Hematopoietic multipotent progenitor cell (in vitro differentiated cells): Measurements from ENCODE around the gene HPS1. TPM values are rescaled to one million over a fixed set of nuclear protein-coding genes. Genes with fewer than 3 reads are reported as not detected.
A peak's percentile ranks its signal among the peaks of the same experiment; 100 is the strongest.

ENCODE experiments used
- DNase-seq, 3 donors: peaks; one replicate each; pipeline ENCODE4 v3.0.0-alpha.2; 2011 to 2015; ENCODE audit warnings: low read depth in 2 of 3, low spot score in 2 of 3
- total RNA-seq: library from RNA; depleted of rRNA; stranded (reverse); fragments of >200 nt; gene quantifications from one replicate; pipeline ENCODE4 v1.2.3, GENCODE V29; 2012

HPS1 gene
- total RNA-seq, 1 donor: 50.1 TPM

- no peak for DNase-seq
Observed at GRCh38 chr10:98416606-98417388, 29.9 kb downstream of the HPS1 start.

GRCh38 chr10:98415731-98416119, 31.0 kb downstream of the HPS1 start:
- no peak for DNase-seq

GRCh38 chr10:98414932-98415730, 31.6 kb downstream of the HPS1 start, which contains the start of gene PYROXD2:
Gene PYROXD2, minus strand, starts transcription at chr10:98415182. Its CDS starts 47 bp downstream, at chr10:98415135.
- DNase-seq: peak; percentile 21 to 86 (median 81)

- DNase-seq: no peak
Observed at GRCh38 chr10:98414578-98414931, 32.2 kb downstream of the HPS1 start.

GRCh38 chr10:98411768-98412167, 35.0 kb downstream of the HPS1 start:
- DNase-seq: no peak

- DNase-seq: no peak
Observed at GRCh38 chr10:98411166-98411565, 35.6 kb downstream of the HPS1 start.

GRCh38 chr10:98410759-98411158, 36.0 kb downstream of the HPS1 start:
- DNase-seq: no peak

- no peak for DNase-seq
Observed at GRCh38 chr10:98410135-98410743, 36.5 kb downstream of the HPS1 start.

- no peak for DNase-seq
Observed at GRCh38 chr10:98408799-98409198, 37.9 kb downstream of the HPS1 start.

GRCh38 chr10:98407744-98408241, 38.9 kb downstream of the HPS1 start:
- no peak for DNase-seq

- no peak for DNase-seq
Observed at GRCh38 chr10:98407017-98407743, 39.6 kb downstream of the HPS1 start.

GRCh38 chr10:98405422-98405821, 41.3 kb downstream of the HPS1 start:
- DNase-seq: no peak

- no peak for DNase-seq
Observed at GRCh38 chr10:98404571-98405359, 42.0 kb downstream of the HPS1 start.

- no peak for DNase-seq
Observed at GRCh38 chr10:98403812-98404504, 42.8 kb downstream of the HPS1 start.

GRCh38 chr10:98402931-98403718, 43.6 kb downstream of the HPS1 start:
- no peak for DNase-seq

GRCh38 chr10:98402478-98402877, 44.3 kb downstream of the HPS1 start:
- no peak for DNase-seq

GRCh38 chr10:98400482-98400881, 46.3 kb downstream of the HPS1 start:
- DNase-seq: no peak

- no peak for DNase-seq
Observed at GRCh38 chr10:98399784-98400183, 47.0 kb downstream of the HPS1 start.
